B cell (primary cell): ENCODE measurements around the gene ATP4B. TPM values are rescaled to one million over a fixed set of nuclear protein-coding genes. Genes with fewer than 3 reads are reported as not detected.

Experiments used
- ATAC-seq: fragments of 200-7000 bp; cut with Tn5 transposase; one replicate; pipeline ENCODE4 v1.10.0; 2021; ENCODE audit warnings: low read depth, mild to moderate bottlenecking, moderate number of reproducible peaks, moderate library complexity
- CTCF ChIA-PET: fragments of 350-600 bp; sonication (Branson Sonifier 250); formaldehyde crosslinking; loops from one replicate; lab custom pipeline; 2021; ENCODE audit warnings: antibody characterized with exemption, inconsistent platforms; lab: Charles Lee
- POLR2A ChIA-PET: fragments of 350-600 bp; sonication (Branson Sonifier 250); formaldehyde crosslinking; loops from one replicate; lab custom pipeline; 2021; ENCODE audit warnings: antibody characterized with exemption; lab: Charles Lee
- DNase-seq: peaks from one replicate; pipeline ENCODE4 v3.0.0; 2013
- H2AFZ ChIP-seq: 2 replicates; pipeline ENCODE4 v1.6.1; 2012; ENCODE audit warnings: mild to moderate bottlenecking, low read depth, low read length; ENCODE audit not compliant: insufficient read depth, poor library complexity, severe bottlenecking
- H3K27ac ChIP-seq, 2 donors: 1 replicate in 1 of 2; 2 replicates in 1 of 2; pipeline ENCODE4 v1.5.1; 2012 to 2013; ENCODE audit warnings: low read length in 2 of 2, mild to moderate bottlenecking in 2 of 2, moderate library complexity in 1 of 2
- H3K27me3 ChIP-seq, 4 experiments: fragments of 200-600 bp in 1 of 4; sonication (generic) in 1 of 4; replicated peaks in 1 of 4; 1 replicate in 2 of 4; 2 replicates in 2 of 4; pipeline versions ENCODE4 v1.6.1 to v1.7.0; 2013 to 2016; ENCODE audit warnings: low read length in 3 of 4, mild to moderate bottlenecking in 2 of 4, mixed read lengths in 1 of 4, moderate library complexity in 1 of 4; ENCODE audit not compliant: insufficient read depth in 4 of 4, control insufficient read depth in 3 of 4; ENCODE audit errors: control extremely low read depth in 1 of 4
- H3K36me3 ChIP-seq, 2 experiments: replicated peaks in 1 of 2; 1 replicate in 1 of 2; 2 replicates in 1 of 2; pipeline versions ENCODE4 v1.6.1 to v1.7.1; 2013; ENCODE audit warnings: low read length in 1 of 2; ENCODE audit not compliant: insufficient read depth in 2 of 2, control insufficient read depth in 1 of 2; ENCODE audit errors: control extremely low read depth in 1 of 2, extremely low read depth in 1 of 2
- H3K4me1 ChIP-seq, 2 donors: fragments of 200-600 bp in 1 of 2; sonication (generic) in 1 of 2; 1 replicate in 1 of 2; 2 replicates in 1 of 2; pipeline versions ENCODE4 v1.5.1 to v1.6.1; 2013 to 2017; ENCODE audit warnings: low read length in 2 of 2; ENCODE audit not compliant: control insufficient read depth in 2 of 2, insufficient read depth in 2 of 2
- H3K4me2 ChIP-seq: replicated peaks from 2 replicates; pipeline ENCODE3; 2012; ENCODE audit warnings: mild to moderate bottlenecking, low read depth, low read length; ENCODE audit not compliant: poor library complexity, severe bottlenecking
- H3K4me3 ChIP-seq, 5 experiments: fragments of 200-600 bp in 1 of 5; sonication (generic) in 1 of 5; 1 replicate in 3 of 5; 2 replicates in 2 of 5; pipeline versions ENCODE4 v1.5.1 to v1.7.0; 2011 to 2016; ENCODE audit warnings: low read length in 4 of 5, mild to moderate bottlenecking in 4 of 5, low read depth in 2 of 5, control low read depth in 1 of 5, moderate library complexity in 1 of 5; ENCODE audit not compliant: insufficient read depth in 1 of 5; ENCODE audit errors: control extremely low read depth in 1 of 5, extremely low read depth in 1 of 5
- H3K79me2 ChIP-seq: fragments of 200-600 bp; sonication (generic); one replicate; pipeline ENCODE4 v1.6.0; 2016; ENCODE audit warnings: low read length; ENCODE audit not compliant: control insufficient read depth, insufficient read depth
- H3K9ac ChIP-seq: fragments of 200-600 bp; sonication (generic); 2 replicates; pipeline ENCODE4 v1.6.1; 2017; ENCODE audit warnings: mild to moderate bottlenecking, low read length, moderate library complexity
- H3K9me3 ChIP-seq, 3 donors: one replicate each; pipeline versions ENCODE4 v1.6.1 to v1.7.1; 2013; ENCODE audit warnings: low read length in 2 of 3; ENCODE audit not compliant: control insufficient read depth in 2 of 3, insufficient read depth in 1 of 3; ENCODE audit errors: control extremely low read depth in 1 of 3
- H4K20me1 ChIP-seq: 2 replicates; pipeline ENCODE4 v1.6.0; 2012; ENCODE audit warnings: mild to moderate bottlenecking, low read length; ENCODE audit not compliant: insufficient read depth, control insufficient read depth, poor library complexity, severe bottlenecking
- H3K27ac Mint-ChIP-seq: one replicate; pipeline ENCODE4 v1.8.0; 2021; ENCODE audit warnings: mixed read lengths
- H3K27me3 Mint-ChIP-seq: one replicate; pipeline ENCODE4 v1.8.0; 2021; ENCODE audit warnings: mixed read lengths
- H3K4me1 Mint-ChIP-seq: one replicate; pipeline ENCODE4 v1.8.0; 2021; ENCODE audit warnings: mixed read lengths
- H3K4me3 Mint-ChIP-seq: one replicate; pipeline ENCODE4 v1.8.0; 2021; ENCODE audit warnings: mixed read lengths
- H3K9me3 Mint-ChIP-seq: one replicate; pipeline ENCODE4 v1.8.0; 2022; ENCODE audit warnings: mixed read lengths; ENCODE audit not compliant: insufficient read depth
- EZH2 ChIP-seq: IDR thresholded peaks from 2 replicates; pipeline ENCODE4 v1.6.1; 2012; ENCODE audit warnings: borderline replicate concordance, low read depth, mild to moderate bottlenecking, moderate library complexity, low read length; ENCODE audit not compliant: insufficient read depth, poor library complexity, severe bottlenecking
- WGBS: methylation state at CpG from one replicate; pipeline ENCODE4 v1.1.5; 2013; ENCODE audit warnings: missing lambda C conversion rate; ENCODE audit not compliant: insufficient coverage; 5-methylcytosine and 5-hydroxymethylcytosine counted together
- intact Hi-C: fragments of 100-400 bp; cut with micrococcal nuclease; formaldehyde crosslinking; loops from one replicate; pipeline ENCODE4 v1.10.0; 2022
- polyA plus RNA-seq: library from polyadenylated mRNA; depleted of rRNA; stranded (reverse); fragments of >200 nt; gene quantifications from 2 replicates; pipeline ENCODE4 v1.2.3, GENCODE V29; 2012
- total RNA-seq, 2 donors: library from RNA; stranded (reverse); fragments of 120-200 nt in 1 of 2; gene quantifications; 1 replicate in 1 of 2; 2 replicates in 1 of 2; pipeline versions ENCODE4 v1.2.3 to v1.2.4, GENCODE V29; 2013 to 2022
- TF ChIP-seq, protein P1 (sequence below): fragments of 200-600 bp; IDR thresholded peaks from one replicate; pipeline ENCODE4 v1.8.0; 2022; ENCODE audit warnings: antibody characterized with exemption, mild to moderate bottlenecking

ATP4B gene
- total and polyA plus RNA-seq, 2 donors (not counting 1 experiment from before 2014, with no cell fraction given): not detected

DNA sequence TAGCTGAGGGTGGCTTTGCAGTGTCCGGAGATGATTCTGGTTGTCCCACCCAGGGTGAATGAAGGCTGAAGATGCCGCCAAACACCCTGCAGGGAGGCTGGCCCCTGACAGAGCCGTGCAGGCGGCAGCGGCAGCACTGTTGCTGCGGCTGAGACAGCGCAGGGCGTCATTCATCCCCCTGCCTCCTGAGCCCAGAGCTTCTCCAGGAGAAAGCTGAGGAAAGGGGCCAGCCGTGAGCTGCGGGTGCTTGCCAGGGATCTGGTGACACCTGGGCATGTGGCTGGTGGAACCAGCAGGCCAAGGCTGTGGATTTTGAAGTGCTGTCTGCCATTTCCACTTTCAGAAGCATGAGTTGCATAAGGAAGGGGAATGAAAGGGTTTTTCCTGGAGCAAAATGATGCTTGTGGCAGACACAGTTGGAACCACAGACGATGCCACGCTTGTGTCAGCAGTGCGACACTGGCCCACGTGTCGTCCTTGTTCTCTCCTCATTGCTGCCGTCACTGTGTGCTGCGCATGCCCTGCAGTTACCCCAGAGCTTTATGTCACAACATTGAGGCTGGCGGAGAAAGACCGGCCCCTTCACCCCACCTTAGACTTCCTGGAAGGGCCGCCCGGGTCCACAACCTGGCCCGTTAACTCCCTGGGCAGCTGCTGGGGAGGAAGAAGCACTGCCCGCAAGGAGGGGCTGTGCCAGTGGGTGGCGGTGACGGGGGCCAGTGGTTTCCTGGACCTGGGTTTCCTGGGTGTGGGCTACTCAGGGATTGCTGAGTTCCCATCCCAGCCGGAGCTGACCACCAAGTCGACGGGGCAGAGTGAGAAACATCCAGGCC is 50.7 kb downstream of the ATP4B start:
- Mint-ChIP-seq H3K27ac (no peak overlapping the region), H3K4me3 (no peak overlapping the region), H3K27me3 (no peaks in the 10 kb centered on the region), H3K9me3 (no peaks in the 10 kb centered on the region), H3K4me1 (peaks cover 12% of the 10 kb centered on the region)
- DNase-seq (no peak), ATAC-seq (no peak)
- intact Hi-C loops: no loop called here
- TF ChIP-seq, protein P1, sequence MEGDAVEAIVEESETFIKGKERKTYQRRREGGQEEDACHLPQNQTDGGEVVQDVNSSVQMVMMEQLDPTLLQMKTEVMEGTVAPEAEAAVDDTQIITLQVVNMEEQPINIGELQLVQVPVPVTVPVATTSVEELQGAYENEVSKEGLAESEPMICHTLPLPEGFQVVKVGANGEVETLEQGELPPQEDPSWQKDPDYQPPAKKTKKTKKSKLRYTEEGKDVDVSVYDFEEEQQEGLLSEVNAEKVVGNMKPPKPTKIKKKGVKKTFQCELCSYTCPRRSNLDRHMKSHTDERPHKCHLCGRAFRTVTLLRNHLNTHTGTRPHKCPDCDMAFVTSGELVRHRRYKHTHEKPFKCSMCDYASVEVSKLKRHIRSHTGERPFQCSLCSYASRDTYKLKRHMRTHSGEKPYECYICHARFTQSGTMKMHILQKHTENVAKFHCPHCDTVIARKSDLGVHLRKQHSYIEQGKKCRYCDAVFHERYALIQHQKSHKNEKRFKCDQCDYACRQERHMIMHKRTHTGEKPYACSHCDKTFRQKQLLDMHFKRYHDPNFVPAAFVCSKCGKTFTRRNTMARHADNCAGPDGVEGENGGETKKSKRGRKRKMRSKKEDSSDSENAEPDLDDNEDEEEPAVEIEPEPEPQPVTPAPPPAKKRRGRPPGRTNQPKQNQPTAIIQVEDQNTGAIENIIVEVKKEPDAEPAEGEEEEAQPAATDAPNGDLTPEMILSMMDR: no peak
- TF ChIP-seq EZH2: no peak
- H3K36me3 ChIP-seq: peaks cover 0 to 13% of the 10 kb centered on the region in 2 experiments
- H3K4me2 ChIP-seq: no peak overlapping the region
- no peaks in the 10 kb centered on the region for H3K9me3 ChIP-seq
- H3K79me2 ChIP-seq: peaks cover 85% of the 10 kb centered on the region
- no peak overlapping the region for H3K9ac ChIP-seq
- 91% methylated on average over 28 of the region's 28 CpGs for WGBS
- H3K4me3 ChIP-seq: no peak overlapping the region
- peaks cover 0 to 4% of the 10 kb centered on the region in 2 donors for H3K4me1 ChIP-seq
- H2AFZ ChIP-seq: no peak overlapping the region
- H4K20me1 ChIP-seq: peaks cover 22% of the 10 kb centered on the region
- POLR2A ChIA-PET: no interaction called here
- H3K27ac ChIP-seq: no peak overlapping the region
- CTCF ChIA-PET: no interaction called here
- H3K27me3 ChIP-seq: no peaks in the 10 kb centered on the region

DNA sequence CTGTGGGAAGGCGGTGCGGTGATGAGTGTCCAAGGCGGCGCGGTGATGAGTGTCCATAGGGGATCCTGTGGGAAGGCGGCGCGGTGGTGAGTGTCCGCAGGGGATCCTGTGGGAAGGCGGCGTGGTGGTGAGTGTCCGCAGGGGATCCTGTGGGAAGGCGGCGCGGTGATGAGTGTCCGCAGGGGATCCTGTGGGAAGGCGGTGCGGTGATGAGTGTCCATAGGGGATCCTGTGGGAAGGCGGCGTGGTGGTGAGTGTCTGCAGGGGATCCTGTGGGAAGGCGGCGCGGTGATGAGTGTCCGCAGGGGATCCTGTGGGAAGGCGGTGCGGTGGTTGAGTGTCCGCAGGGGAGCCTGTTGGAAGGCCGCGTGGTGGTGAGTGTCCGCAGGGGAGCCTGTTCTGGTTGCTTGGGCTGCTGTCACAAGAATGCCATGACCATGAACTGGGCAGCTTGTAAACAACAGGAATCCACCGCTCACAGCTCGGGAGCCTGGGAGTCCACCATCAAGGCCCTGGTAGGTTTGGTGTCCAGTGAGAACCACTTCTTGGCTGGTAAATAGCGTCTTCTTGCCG is 52.0 kb downstream of the ATP4B start:
- Mint-ChIP-seq H3K4me3 (no peak overlapping the region), H3K9me3 (no peaks in the 10 kb centered on the region), H3K27ac (peak overlapping the region; percentile 20), H3K4me1 (peaks cover 12% of the 10 kb centered on the region), H3K27me3 (no peaks in the 10 kb centered on the region)
- DNase-seq (no peak), ATAC-seq (no peak)
- peaks cover 0 to 8% of the 10 kb centered on the region in 2 experiments for H3K36me3 ChIP-seq
- ChIA-PET POLR2A (no interaction called here), CTCF (no interaction called here)
- 98% methylated on average over 34 of the region's 34 CpGs for WGBS
- no peak overlapping the region for H3K9ac ChIP-seq
- H3K27ac ChIP-seq: no peak overlapping the region
- H4K20me1 ChIP-seq: peaks cover 22% of the 10 kb centered on the region
- peaks cover 0 to 4% of the 10 kb centered on the region in 2 donors for H3K4me1 ChIP-seq
- H3K4me2 ChIP-seq: no peak overlapping the region
- no peak overlapping the region for H2AFZ ChIP-seq
- H3K4me3 ChIP-seq: no peak overlapping the region
- peaks cover 90% of the 10 kb centered on the region for H3K79me2 ChIP-seq
- intact Hi-C loops: no loop called here
- H3K9me3 ChIP-seq: no peaks in the 10 kb centered on the region
- TF ChIP-seq, protein P1: no peak
- no peak for TF ChIP-seq EZH2
- no peaks in the 10 kb centered on the region for H3K27me3 ChIP-seq
